ENCODE measurements around the gene EBF3. TPM values are rescaled to one million over a fixed set of nuclear protein-coding genes. Genes with fewer than 3 reads are reported as not detected.

EBF3 gene
- total RNA-seq, 1 donor from 2014 or later, result 1.2 TPM

GRCh38 chr10:129879655-129880054, 84.4 kb downstream of the EBF3 start:
- Mint-ChIP-seq H3K9me3 (no peaks in the 10 kb centered on the region), H3K4me1 (peaks cover 2% of the 10 kb centered on the region), H3K4me3 (no peak overlapping the region), H3K36me3 (no peaks in the 10 kb centered on the region), H3K27me3 (ENCODE audit: low read depth) (peaks cover 39% of the 10 kb centered on the region), H3K27ac (no peak overlapping the region)
- TF ChIP-seq CTCF (IDR thresholded peaks at IDR 0.05; ENCODE audit: unreplicated experiment), result no peak
- DNase-seq (ENCODE audit: low spot score in 2 of 2, unreplicated experiment in 2 of 2), result no peak

- no peak overlapping the region for H3K4me3 Mint-ChIP-seq
- H3K27ac Mint-ChIP-seq, result no peak overlapping the region
- peaks cover 39% of the 10 kb centered on the region for H3K27me3 Mint-ChIP-seq (ENCODE audit: low read depth)
- no peak for TF ChIP-seq CTCF (IDR thresholded peaks at IDR 0.05; ENCODE audit: unreplicated experiment)
- peaks cover 2% of the 10 kb centered on the region for H3K4me1 Mint-ChIP-seq
- no peak for DNase-seq (ENCODE audit: low spot score in 2 of 2, unreplicated experiment in 2 of 2)
- H3K36me3 Mint-ChIP-seq, result no peaks in the 10 kb centered on the region
- H3K9me3 Mint-ChIP-seq, result no peaks in the 10 kb centered on the region
Measured at GRCh38 chr10:129878835-129879234, 85.2 kb downstream of the EBF3 start.

GRCh38 chr10:129877773-129878371, 86.2 kb downstream of the EBF3 start:
- no peak for DNase-seq (ENCODE audit: low spot score in 2 of 2, unreplicated experiment in 2 of 2)
- H3K4me1 Mint-ChIP-seq, result no peaks in the 10 kb centered on the region
- H3K27me3 Mint-ChIP-seq (ENCODE audit: low read depth), result peaks cover 37% of the 10 kb centered on the region
- H3K4me3 Mint-ChIP-seq, result no peak overlapping the region
- H3K9me3 Mint-ChIP-seq, result no peaks in the 10 kb centered on the region
- H3K27ac Mint-ChIP-seq, result no peak overlapping the region
- TF ChIP-seq CTCF (IDR thresholded peaks at IDR 0.05; ENCODE audit: unreplicated experiment), result peak; percentile 22
- no peaks in the 10 kb centered on the region for H3K36me3 Mint-ChIP-seq

- TF ChIP-seq CTCF (IDR thresholded peaks at IDR 0.05; ENCODE audit: unreplicated experiment), result no peak
- H3K4me1 Mint-ChIP-seq, result no peaks in the 10 kb centered on the region
- H3K36me3 Mint-ChIP-seq, result no peaks in the 10 kb centered on the region
- H3K4me3 Mint-ChIP-seq, result no peak overlapping the region
- DNase-seq (ENCODE audit: low spot score in 2 of 2, unreplicated experiment in 2 of 2), result no peak
- no peak overlapping the region for H3K27ac Mint-ChIP-seq
- no peaks in the 10 kb centered on the region for H3K9me3 Mint-ChIP-seq
- peaks cover 29% of the 10 kb centered on the region for H3K27me3 Mint-ChIP-seq (ENCODE audit: low read depth)
Measured at GRCh38 chr10:129876838-129877237, 87.2 kb downstream of the EBF3 start.

GRCh38 chr10:129875993-129876726, 87.9 kb downstream of the EBF3 start:
- Mint-ChIP-seq H3K27ac (no peak overlapping the region), H3K9me3 (no peaks in the 10 kb centered on the region), H3K4me1 (peaks cover 2% of the 10 kb centered on the region), H3K27me3 (ENCODE audit: low read depth) (peaks cover 25% of the 10 kb centered on the region), H3K36me3 (no peaks in the 10 kb centered on the region), H3K4me3 (no peak overlapping the region)
- TF ChIP-seq CTCF (IDR thresholded peaks at IDR 0.05; ENCODE audit: unreplicated experiment), result no peak
- no peak for DNase-seq (ENCODE audit: low spot score in 2 of 2, unreplicated experiment in 2 of 2)
